GM12878 (cell line): ENCODE results near the gene CPS1. TPM values are rescaled to one million over a fixed set of nuclear protein-coding genes. Genes with fewer than 3 reads are reported as not detected.

Experiments
- ATAC-seq: fragments of 200-7000 bp; cut with Tn5 transposase; 3 replicates; pipeline ENCODE4 v1.9.1; 2020; ENCODE audit warnings: mild to moderate bottlenecking, moderate library complexity
- BruUV-seq: library from RNA; stranded (reverse); fragments of 400-500 nt; replicated peaks from 2 replicates; lab custom pipeline; 2021; lab: Mats Ljungman, UMichigan
- CTCF ChIA-PET: fragments of 300-600 bp; sonication (Branson Sonifier 250); formaldehyde crosslinking; extraction: SDS; loops from one replicate; lab custom pipeline; 2021; ENCODE audit warnings: inconsistent platforms; lab: Yijun Ruan, JAX
- POLR2A ChIA-PET: fragments of 350-600 bp; formaldehyde crosslinking; extraction: SDS; loops from one replicate; lab custom pipeline; 2021; ENCODE audit warnings: inconsistent platforms; lab: Charles Lee
- RAD21 ChIA-PET: fragments of 300-600 bp; sonication (Branson Sonifier 250); formaldehyde crosslinking; loops from one replicate; lab custom pipeline; 2023; ENCODE audit warnings: antibody characterized with exemption; ENCODE audit not compliant: unreplicated experiment; lab: Charles Lee
- SMC1A ChIA-PET: fragments of 300-600 bp; sonication (Branson Sonifier 250); formaldehyde crosslinking; loops from one replicate; lab custom pipeline; 2023; ENCODE audit not compliant: unreplicated experiment, uncharacterized antibody; lab: Charles Lee
- DNase-seq: peaks from one replicate; pipeline ENCODE4 v3.0.0-alpha.2; 2011; ENCODE audit warnings: low read depth, low spot score
- FAIRE-seq: peaks from 3 replicates; lab custom pipeline; 2011; peaks lifted over from hg19 to GRCh38; lab: Jason Lieb, UNC
- H2AFZ ChIP-seq: 2 replicates; pipeline ENCODE4 v1.6.0; 2011; ENCODE audit warnings: low read depth, low read length, control low read depth; ENCODE audit not compliant: control insufficient read depth
- H3K27ac ChIP-seq: 2 replicates; pipeline ENCODE4 v1.5.1; 2011; ENCODE audit warnings: control low read depth; ENCODE audit not compliant: control insufficient read depth, insufficient read depth
- H3K27me3 ChIP-seq, 2 experiments: replicated peaks in 1 of 2; 2 replicates each; pipeline versions ENCODE4 v1.6.0 to v1.6.1; 2011; ENCODE audit warnings: low read length in 1 of 2; ENCODE audit not compliant: control insufficient read depth in 2 of 2, insufficient read depth in 2 of 2
- H3K36me3 ChIP-seq, 2 experiments: 2 replicates each; pipeline ENCODE4 v1.5.1; 2011; ENCODE audit warnings: low read length in 1 of 2; ENCODE audit not compliant: control insufficient read depth in 2 of 2, insufficient read depth in 2 of 2
- H3K4me1 ChIP-seq: 2 replicates; pipeline ENCODE4 v1.6.1; 2011; ENCODE audit warnings: mild to moderate bottlenecking, low read length, moderate library complexity, mixed read lengths; ENCODE audit not compliant: control insufficient read depth, insufficient read depth
- H3K4me2 ChIP-seq: 2 replicates; pipeline ENCODE4 v1.6.0; 2011; ENCODE audit warnings: control low read depth; ENCODE audit not compliant: control insufficient read depth, insufficient read depth
- H3K4me3 ChIP-seq: fragments of 200-600 bp; sonication (generic); 2 replicates; pipeline ENCODE4 v1.5.1; 2016
- H3K79me2 ChIP-seq: 2 replicates; pipeline ENCODE4 v1.6.0; 2011; ENCODE audit warnings: low read length; ENCODE audit not compliant: control insufficient read depth, insufficient read depth
- H3K9ac ChIP-seq: 2 replicates; pipeline ENCODE4 v1.8.0; 2011; ENCODE audit warnings: low read length, control low read depth, mixed read lengths; ENCODE audit not compliant: control insufficient read depth, insufficient read depth
- H3K9me3 ChIP-seq: replicated peaks from 3 replicates; pipeline ENCODE4 v1.5.1; 2011; ENCODE audit warnings: mild to moderate bottlenecking, low read length; ENCODE audit not compliant: control insufficient read depth, insufficient read depth
- H4K20me1 ChIP-seq: 2 replicates; pipeline ENCODE4 v1.6.0; 2011; ENCODE audit not compliant: control insufficient read depth, insufficient read depth
- CEBPB ChIP-seq, 2 experiments: fragments of 150-350 bp in 1 of 2; IDR thresholded peaks; 2 replicates each; pipeline ENCODE4 v1.6.1; 2012 to 2014; ENCODE audit warnings: low read depth in 2 of 2, low read length in 2 of 2, borderline replicate concordance in 1 of 2, inconsistent platforms in 1 of 2
- CHD1 ChIP-seq: IDR thresholded peaks from 2 replicates; pipeline ENCODE4 v1.6.1; 2012; ENCODE audit warnings: low read depth, low read length, improper control_type of control experiment
- CUX1 ChIP-seq: IDR thresholded peaks from 2 replicates; pipeline ENCODE4 v1.6.1; 2012; ENCODE audit warnings: improper control_type of control experiment, low read depth, low read length; ENCODE audit not compliant: insufficient replicate concordance
- EGR1 ChIP-seq, 2 experiments: IDR thresholded peaks; 1 replicate in 1 of 2; 2 replicates in 1 of 2; pipeline ENCODE4 v1.6.1; 2011 to 2012; ENCODE audit warnings: low read depth in 2 of 2, low read length in 2 of 2, borderline replicate concordance in 1 of 2, mild to moderate bottlenecking in 1 of 2, moderate library complexity in 1 of 2
- NFIC ChIP-seq: IDR thresholded peaks from 2 replicates; pipeline ENCODE4 v1.6.1; 2012; ENCODE audit warnings: low read depth, mild to moderate bottlenecking, inconsistent platforms, low read length, moderate library complexity
- NR2F1 ChIP-seq: fragments of 450-650 bp; conservative IDR thresholded peaks from 2 replicates; pipeline ENCODE4 v1.6.1; 2017; ENCODE audit warnings: mild to moderate bottlenecking
- PBX3 ChIP-seq: IDR thresholded peaks from 2 replicates; pipeline ENCODE4 v1.6.1; 2011; ENCODE audit warnings: mild to moderate bottlenecking, low read depth, low read length, moderate library complexity; ENCODE audit not compliant: insufficient replicate concordance
- RBBP5 ChIP-seq: fragments of 200-600 bp; sonication (generic); conservative IDR thresholded peaks from 2 replicates; pipeline ENCODE4 v1.6.1; 2016
- RELB ChIP-seq: fragments of 450-650 bp; IDR thresholded peaks from 2 replicates; pipeline ENCODE4 v1.6.1; 2017; ENCODE audit warnings: low read depth, mild to moderate bottlenecking, moderate library complexity
- SMARCA5 ChIP-seq: fragments of 450-650 bp; IDR thresholded peaks from 2 replicates; pipeline ENCODE4 v1.6.1; 2017; ENCODE audit warnings: mild to moderate bottlenecking
- TARDBP ChIP-seq: IDR thresholded peaks from 2 replicates; pipeline ENCODE4 v1.6.1; 2016; ENCODE audit warnings: borderline replicate concordance
- ZNF687 ChIP-seq: fragments of 450-650 bp; IDR thresholded peaks from 2 replicates; pipeline ENCODE4 v1.6.1; 2017; ENCODE audit warnings: mild to moderate bottlenecking, moderate library complexity
- ZSCAN29 ChIP-seq: fragments of 450-650 bp; IDR thresholded peaks from 2 replicates; pipeline ENCODE4 v1.6.1; 2017; ENCODE audit warnings: mild to moderate bottlenecking, moderate library complexity
- in situ Hi-C: fragments of 300-500 bp; cut with MboI; formaldehyde crosslinking; loops from 9 replicates; pipeline ENCODE4 v1.14.3; 2018; ENCODE audit warnings: mixed read lengths
- intact Hi-C: fragments of 100-400 bp; cut with micrococcal nuclease; formaldehyde crosslinking; loops from one replicate; pipeline ENCODE4 v1.14.2; 2022; ENCODE audit not compliant: unreplicated experiment
- polyA plus RNA-seq, 11 experiments: library from polyadenylated mRNA; depleted of rRNA in 4 of 11; unstranded in 6 of 11; stranded (reverse) in 5 of 11; fragments of >200 nt; fragmentation: Nextera tagmentation in 4 of 11; fragmentation: Illumina TruSeq in 1 of 11; extraction: Ambion mirVana in 4 of 11; extraction: Trizol in 1 of 11; gene quantifications; 1 replicate in 1 of 11; 2 replicates in 10 of 11; pipeline versions ENCODE4 v1.2.1 to v1.2.3, GENCODE V29; 2011 to 2016; ENCODE audit warnings: inconsistent platforms in 2 of 11, missing spikeins in 2 of 11, low read depth in 1 of 11
- total RNA-seq, 4 experiments: library from RNA; depleted of rRNA in 3 of 4; stranded (reverse); fragments of >200 nt in 3 of 4; fragmentation: Illumina TruSeq in 1 of 4; extraction: Trizol in 1 of 4; gene quantifications; 2 replicates each; pipeline versions ENCODE4 v1.2.1 to v1.2.3, GENCODE V29; 2013 to 2021

The CPS1 gene
- total and polyA plus RNA-seq, 10 of the 15 experiments (the other 5 are each of a cell fraction or from before 2014, with no cell fraction given) = 0.20 to 4.6 (median 0.55) TPM

GRCh38 chr2:210557721-210558120, 1.3 kb downstream of the CPS1 start:
- H3K4me1 ChIP-seq = no peaks in the 10 kb centered on the region
- no peaks in the 10 kb centered on the region for H3K79me2 ChIP-seq
- no peak overlapping the region for H3K9ac ChIP-seq
- H3K4me3 ChIP-seq = no peak overlapping the region
- FAIRE-seq = no peak
- H3K27ac ChIP-seq = no peak overlapping the region
- ChIA-PET POLR2A (no interaction called here), RAD21 (no interaction called here), SMC1A (interaction anchor here (0.6 kb wide), 1 partner anchor 507 kb away, joined by 4 read pairs; no protein-coding TSS in a partner anchor), CTCF (interaction anchor here (0.6 to 0.7 kb wide), 2 partner anchors 32 to 46 kb away, joined by 3 read pairs; no protein-coding TSS in a partner anchor)
- intact Hi-C loops = no loop called here
- no peaks in the 10 kb centered on the region for H3K27me3 ChIP-seq
- in situ Hi-C loops = no loop called here
- H3K9me3 ChIP-seq = no peaks in the 10 kb centered on the region
- no peak overlapping the region for H3K4me2 ChIP-seq
- ATAC-seq = no peak
- no peak for DNase-seq
- no TSS peak for BruUV-seq
- H4K20me1 ChIP-seq = no peaks in the 10 kb centered on the region
- no peak overlapping the region for H2AFZ ChIP-seq
- no peaks in the 10 kb centered on the region for H3K36me3 ChIP-seq
- no peak for TF ChIP-seq NFIC
- no peak for TF ChIP-seq ZNF687
- TF ChIP-seq NR2F1 = no peak
- TF ChIP-seq CHD1 = no peak
- no peak for TF ChIP-seq TARDBP
- TF ChIP-seq PBX3 = no peak
- no peak for TF ChIP-seq RELB
- TF ChIP-seq SMARCA5 = no peak
- TF ChIP-seq EGR1 (IDR thresholded peaks at IDR 0.05; ENCODE audit: borderline replicate concordance in 1 of 2, low read depth in 2 of 2, low read length in 2 of 2) = no peak
- TF ChIP-seq ZSCAN29 = no peak
- TF ChIP-seq CEBPB (IDR thresholded peaks at IDR 0.05; ENCODE audit: borderline replicate concordance in 1 of 2, low read depth in 2 of 2, low read length in 2 of 2) = no peak
- TF ChIP-seq CUX1 = no peak
- TF ChIP-seq RBBP5 = no peak
